Measurements from ENCODE around the gene SNPH.
"Not testable (repeated sequence)": the region's sequence is repeated elsewhere in the genome, so short reads cannot be mapped to it uniquely, and the experiment has no call there.

DNA sequence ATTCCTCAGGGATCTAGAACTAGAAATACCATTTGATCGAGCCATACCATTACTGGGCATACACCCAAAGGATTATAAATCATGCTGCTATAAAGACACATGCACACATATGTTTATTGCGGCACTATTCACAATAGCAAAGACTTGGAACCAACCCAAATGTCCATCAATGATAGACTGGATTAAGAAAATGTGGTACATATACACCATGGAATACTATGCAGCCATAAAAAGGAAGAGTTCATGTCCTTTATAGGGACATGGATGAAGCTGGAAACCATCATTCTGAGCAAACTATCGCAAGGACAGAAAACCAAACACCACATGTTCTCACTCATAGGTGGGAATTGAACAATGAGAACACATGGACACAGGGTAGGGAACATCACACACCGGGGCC lies 43.3 kb upstream of the SNPH start:
- not testable (repeated sequence) for TF ChIP-seq ZNF274 (IDR thresholded peaks at IDR 0.05; ENCODE audit: low read depth, low read length); SUZ12 (IDR thresholded peaks at IDR 0.05; ENCODE audit: extremely low read depth, insufficient read depth, insufficient read length); YY1 (IDR thresholded peaks at IDR 0.05; ENCODE audit: insufficient read depth, insufficient read length)
